SK-N-SH treated with all-trans-retinoic acid at 6 μM for 48 hours (cell line): ENCODE data around the gene RFPL1.

Experiments
- ATAC-seq: fragments of 200-7000 bp; cut with Tn5 transposase; 3 replicates; pipeline ENCODE4 v1.9.1; 2020; ENCODE audit warnings: mild to moderate bottlenecking, moderate library complexity
- ARNTL ChIP-seq: fragments of 450-650 bp; formaldehyde crosslinking; IDR thresholded peaks from 2 replicates; pipeline ENCODE4 v1.5.0; 2020; ENCODE audit warnings: low read depth, mild to moderate bottlenecking, moderate library complexity, borderline replicate concordance
- BACH2 ChIP-seq: fragments of 250-450 bp; sonication (Bioruptor Pico); IDR thresholded peaks from 2 replicates; pipeline ENCODE4 v1.9.0; 2021; ENCODE audit warnings: mild to moderate bottlenecking, borderline replicate concordance
- CSDC2 ChIP-seq: fragments of 250-450 bp; sonication (Bioruptor Pico); IDR thresholded peaks from 2 replicates; pipeline ENCODE4 v1.5.0; 2020; ENCODE audit warnings: mild to moderate bottlenecking, moderate library complexity
- ESRRG ChIP-seq: fragments of 250-450 bp; sonication (Bioruptor Pico); IDR thresholded peaks from 2 replicates; pipeline ENCODE4 v1.6.1; 2021; ENCODE audit warnings: mild to moderate bottlenecking
- GLIS3 ChIP-seq: fragments of 250-450 bp; sonication (Bioruptor Pico); IDR thresholded peaks from 2 replicates; pipeline ENCODE4 v1.5.0; 2020; ENCODE audit warnings: mild to moderate bottlenecking, moderate library complexity
- ISL1 ChIP-seq: fragments of 250-450 bp; sonication (Bioruptor Pico); IDR thresholded peaks from 2 replicates; pipeline ENCODE4 v2.1.2; 2022; ENCODE audit warnings: mild to moderate bottlenecking, moderate library complexity
- OSR1 ChIP-seq: fragments of 250-450 bp; sonication (Bioruptor Pico); IDR thresholded peaks from 2 replicates; pipeline ENCODE4 v1.8.0; 2022; ENCODE audit warnings: moderate library complexity, mild to moderate bottlenecking, inconsistent platforms
- RARB ChIP-seq: fragments of 250-450 bp; sonication (Bioruptor Pico); IDR thresholded peaks from 2 replicates; pipeline ENCODE4 v1.8.0; 2021; ENCODE audit warnings: mild to moderate bottlenecking, moderate library complexity
- SNAI2 ChIP-seq: fragments of 250-450 bp; sonication (Bioruptor Pico); IDR thresholded peaks from 2 replicates; pipeline ENCODE4 v1.5.0; 2020; ENCODE audit warnings: mild to moderate bottlenecking, moderate library complexity
- TOX ChIP-seq: fragments of 250-450 bp; sonication (Bioruptor Pico); IDR thresholded peaks from 2 replicates; pipeline ENCODE4 v1.8.0; 2021; ENCODE audit warnings: mild to moderate bottlenecking, moderate library complexity, borderline replicate concordance
- ZC3H10 ChIP-seq: fragments of 250-450 bp; sonication (Bioruptor Pico); IDR thresholded peaks from 2 replicates; pipeline ENCODE4 v1.5.1; 2021; ENCODE audit warnings: mild to moderate bottlenecking, moderate library complexity
- ZFP3 ChIP-seq: fragments of 250-450 bp; sonication (Bioruptor Pico); IDR thresholded peaks from 2 replicates; pipeline ENCODE4 v1.5.0; 2020; ENCODE audit warnings: mild to moderate bottlenecking, moderate library complexity
- ZFP30 ChIP-seq: fragments of 450-650 bp; formaldehyde crosslinking; IDR thresholded peaks from 2 replicates; pipeline ENCODE4 v1.5.0; 2022; ENCODE audit warnings: mild to moderate bottlenecking, moderate library complexity
- ZNF565 ChIP-seq: fragments of 450-650 bp; formaldehyde crosslinking; conservative IDR thresholded peaks from 2 replicates; pipeline ENCODE4 v1.5.0; 2020; ENCODE audit warnings: low read depth, mild to moderate bottlenecking, moderate library complexity
- ZNF8 ChIP-seq: fragments of 450-650 bp; formaldehyde crosslinking; IDR thresholded peaks from 2 replicates; pipeline ENCODE4 v1.5.0; 2020; ENCODE audit warnings: mild to moderate bottlenecking, moderate library complexity
- TF ChIP-seq, protein P1 (sequence below): fragments of 250-450 bp; sonication (Bioruptor Pico); IDR thresholded peaks from 2 replicates; pipeline ENCODE4 v1.5.0; 2020; ENCODE audit warnings: mild to moderate bottlenecking, moderate library complexity
- TF ChIP-seq, protein P2 (sequence below): fragments of 250-450 bp; sonication (Bioruptor Pico); IDR thresholded peaks from 2 replicates; pipeline ENCODE4 v1.8.0; 2020; ENCODE audit warnings: mild to moderate bottlenecking, moderate library complexity, borderline replicate concordance
- TF ChIP-seq, protein P3 (sequence below): fragments of 250-450 bp; sonication (Bioruptor Pico); IDR thresholded peaks from 2 replicates; pipeline ENCODE4 v1.5.1; 2020; ENCODE audit warnings: low read depth, mild to moderate bottlenecking, moderate library complexity
- TF ChIP-seq, protein P4 (sequence below): fragments of 250-450 bp; sonication (Bioruptor Pico); IDR thresholded peaks from 2 replicates; pipeline ENCODE4 v1.5.1; 2021; ENCODE audit warnings: mild to moderate bottlenecking, moderate library complexity
- TF ChIP-seq, protein P5 (sequence below): fragments of 250-450 bp; sonication (Bioruptor Pico); IDR thresholded peaks from 2 replicates; pipeline ENCODE4 v1.8.0; 2021; ENCODE audit warnings: low read depth, mild to moderate bottlenecking, moderate library complexity, borderline replicate concordance

Gene RFPL1

DNA sequence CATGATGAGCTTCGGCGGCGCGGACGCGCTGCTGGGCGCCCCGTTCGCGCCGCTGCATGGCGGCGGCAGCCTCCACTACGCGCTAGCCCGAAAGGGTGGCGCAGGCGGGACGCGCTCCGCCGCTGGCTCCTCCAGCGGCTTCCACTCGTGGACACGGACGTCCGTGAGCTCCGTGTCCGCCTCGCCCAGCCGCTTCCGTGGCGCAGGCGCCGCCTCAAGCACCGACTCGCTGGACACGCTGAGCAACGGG, 41.8 kb downstream of the RFPL1 start:
- ATAC-seq, result no peak

DNA sequence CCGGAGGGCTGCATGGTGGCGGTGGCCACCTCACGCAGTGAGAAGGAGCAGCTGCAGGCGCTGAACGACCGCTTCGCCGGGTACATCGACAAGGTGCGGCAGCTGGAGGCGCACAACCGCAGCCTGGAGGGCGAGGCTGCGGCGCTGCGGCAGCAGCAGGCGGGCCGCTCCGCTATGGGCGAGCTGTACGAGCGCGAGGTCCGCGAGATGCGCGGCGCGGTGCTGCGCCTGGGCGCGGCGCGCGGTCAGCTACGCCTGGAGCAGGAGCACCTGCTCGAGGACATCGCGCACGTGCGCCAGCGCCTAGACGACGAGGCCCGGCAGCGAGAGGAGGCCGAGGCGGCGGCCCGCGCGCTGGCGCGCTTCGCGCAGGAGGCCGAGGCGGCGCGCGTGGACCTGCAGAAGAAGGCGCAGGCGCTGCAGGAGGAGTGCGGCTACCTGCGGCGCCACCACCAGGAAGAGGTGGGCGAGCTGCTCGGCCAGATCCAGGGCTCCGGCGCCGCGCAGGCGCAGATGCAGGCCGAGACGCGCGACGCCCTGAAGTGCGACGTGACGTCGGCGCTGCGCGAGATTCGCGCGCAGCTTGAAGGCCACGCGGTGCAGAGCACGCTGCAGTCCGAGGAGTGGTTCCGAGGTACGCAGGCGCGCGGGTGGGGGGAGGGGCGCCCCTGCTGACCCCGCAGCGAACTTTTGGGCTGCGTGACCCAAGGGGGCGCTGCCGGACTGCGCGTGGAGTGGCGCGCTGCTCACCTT, 42.3 kb downstream of the RFPL1 start:
- TF ChIP-seq, protein P1, sequence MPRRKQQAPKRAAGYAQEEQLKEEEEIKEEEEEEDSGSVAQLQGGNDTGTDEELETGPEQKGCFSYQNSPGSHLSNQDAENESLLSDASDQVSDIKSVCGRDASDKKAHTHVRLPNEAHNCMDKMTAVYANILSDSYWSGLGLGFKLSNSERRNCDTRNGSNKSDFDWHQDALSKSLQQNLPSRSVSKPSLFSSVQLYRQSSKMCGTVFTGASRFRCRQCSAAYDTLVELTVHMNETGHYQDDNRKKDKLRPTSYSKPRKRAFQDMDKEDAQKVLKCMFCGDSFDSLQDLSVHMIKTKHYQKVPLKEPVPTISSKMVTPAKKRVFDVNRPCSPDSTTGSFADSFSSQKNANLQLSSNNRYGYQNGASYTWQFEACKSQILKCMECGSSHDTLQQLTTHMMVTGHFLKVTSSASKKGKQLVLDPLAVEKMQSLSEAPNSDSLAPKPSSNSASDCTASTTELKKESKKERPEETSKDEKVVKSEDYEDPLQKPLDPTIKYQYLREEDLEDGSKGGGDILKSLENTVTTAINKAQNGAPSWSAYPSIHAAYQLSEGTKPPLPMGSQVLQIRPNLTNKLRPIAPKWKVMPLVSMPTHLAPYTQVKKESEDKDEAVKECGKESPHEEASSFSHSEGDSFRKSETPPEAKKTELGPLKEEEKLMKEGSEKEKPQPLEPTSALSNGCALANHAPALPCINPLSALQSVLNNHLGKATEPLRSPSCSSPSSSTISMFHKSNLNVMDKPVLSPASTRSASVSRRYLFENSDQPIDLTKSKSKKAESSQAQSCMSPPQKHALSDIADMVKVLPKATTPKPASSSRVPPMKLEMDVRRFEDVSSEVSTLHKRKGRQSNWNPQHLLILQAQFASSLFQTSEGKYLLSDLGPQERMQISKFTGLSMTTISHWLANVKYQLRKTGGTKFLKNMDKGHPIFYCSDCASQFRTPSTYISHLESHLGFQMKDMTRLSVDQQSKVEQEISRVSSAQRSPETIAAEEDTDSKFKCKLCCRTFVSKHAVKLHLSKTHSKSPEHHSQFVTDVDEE (CRISPR knock-in tag), result peak; percentile 24; the same call in 1 of the 2 replicates
- TF ChIP-seq ARNTL (CRISPR knock-in tag), result no peak
- ATAC-seq, result peak; percentile 55

More for the DNA sequence above, 41.8 kb downstream of the RFPL1 start:
- TF ChIP-seq, protein P1 (CRISPR knock-in tag), result no peak
- TF ChIP-seq, protein P2, sequence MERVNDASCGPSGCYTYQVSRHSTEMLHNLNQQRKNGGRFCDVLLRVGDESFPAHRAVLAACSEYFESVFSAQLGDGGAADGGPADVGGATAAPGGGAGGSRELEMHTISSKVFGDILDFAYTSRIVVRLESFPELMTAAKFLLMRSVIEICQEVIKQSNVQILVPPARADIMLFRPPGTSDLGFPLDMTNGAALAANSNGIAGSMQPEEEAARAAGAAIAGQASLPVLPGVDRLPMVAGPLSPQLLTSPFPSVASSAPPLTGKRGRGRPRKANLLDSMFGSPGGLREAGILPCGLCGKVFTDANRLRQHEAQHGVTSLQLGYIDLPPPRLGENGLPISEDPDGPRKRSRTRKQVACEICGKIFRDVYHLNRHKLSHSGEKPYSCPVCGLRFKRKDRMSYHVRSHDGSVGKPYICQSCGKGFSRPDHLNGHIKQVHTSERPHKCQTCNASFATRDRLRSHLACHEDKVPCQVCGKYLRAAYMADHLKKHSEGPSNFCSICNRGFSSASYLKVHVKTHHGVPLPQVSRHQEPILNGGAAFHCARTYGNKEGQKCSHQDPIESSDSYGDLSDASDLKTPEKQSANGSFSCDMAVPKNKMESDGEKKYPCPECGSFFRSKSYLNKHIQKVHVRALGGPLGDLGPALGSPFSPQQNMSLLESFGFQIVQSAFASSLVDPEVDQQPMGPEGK, result no peak
- TF ChIP-seq ARNTL (CRISPR knock-in tag), result no peak
- TF ChIP-seq TOX (CRISPR knock-in tag), result no peak
- TF ChIP-seq ESRRG, result no peak
- TF ChIP-seq CSDC2 (CRISPR knock-in tag), result no peak
- TF ChIP-seq ISL1 (CRISPR knock-in tag), result no peak
- TF ChIP-seq, protein P3, sequence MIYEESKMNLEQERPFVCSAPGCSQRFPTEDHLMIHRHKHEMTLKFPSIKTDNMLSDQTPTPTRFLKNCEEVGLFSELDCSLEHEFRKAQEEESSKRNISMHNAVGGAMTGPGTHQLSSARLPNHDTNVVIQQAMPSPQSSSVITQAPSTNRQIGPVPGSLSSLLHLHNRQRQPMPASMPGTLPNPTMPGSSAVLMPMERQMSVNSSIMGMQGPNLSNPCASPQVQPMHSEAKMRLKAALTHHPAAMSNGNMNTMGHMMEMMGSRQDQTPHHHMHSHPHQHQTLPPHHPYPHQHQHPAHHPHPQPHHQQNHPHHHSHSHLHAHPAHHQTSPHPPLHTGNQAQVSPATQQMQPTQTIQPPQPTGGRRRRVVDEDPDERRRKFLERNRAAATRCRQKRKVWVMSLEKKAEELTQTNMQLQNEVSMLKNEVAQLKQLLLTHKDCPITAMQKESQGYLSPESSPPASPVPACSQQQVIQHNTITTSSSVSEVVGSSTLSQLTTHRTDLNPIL (CRISPR knock-in tag), result no peak
- no peak for TF ChIP-seq ZFP3 (CRISPR knock-in tag)
- TF ChIP-seq RARB (CRISPR knock-in tag), result no peak
- no peak for TF ChIP-seq ZNF8
- TF ChIP-seq, protein P4, sequence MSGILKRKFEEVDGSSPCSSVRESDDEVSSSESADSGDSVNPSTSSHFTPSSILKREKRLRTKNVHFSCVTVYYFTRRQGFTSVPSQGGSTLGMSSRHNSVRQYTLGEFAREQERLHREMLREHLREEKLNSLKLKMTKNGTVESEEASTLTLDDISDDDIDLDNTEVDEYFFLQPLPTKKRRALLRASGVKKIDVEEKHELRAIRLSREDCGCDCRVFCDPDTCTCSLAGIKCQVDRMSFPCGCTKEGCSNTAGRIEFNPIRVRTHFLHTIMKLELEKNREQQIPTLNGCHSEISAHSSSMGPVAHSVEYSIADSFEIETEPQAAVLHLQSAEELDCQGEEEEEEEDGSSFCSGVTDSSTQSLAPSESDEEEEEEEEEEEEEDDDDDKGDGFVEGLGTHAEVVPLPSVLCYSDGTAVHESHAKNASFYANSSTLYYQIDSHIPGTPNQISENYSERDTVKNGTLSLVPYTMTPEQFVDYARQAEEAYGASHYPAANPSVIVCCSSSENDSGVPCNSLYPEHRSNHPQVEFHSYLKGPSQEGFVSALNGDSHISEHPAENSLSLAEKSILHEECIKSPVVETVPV, result no peak
- TF ChIP-seq, protein P5, sequence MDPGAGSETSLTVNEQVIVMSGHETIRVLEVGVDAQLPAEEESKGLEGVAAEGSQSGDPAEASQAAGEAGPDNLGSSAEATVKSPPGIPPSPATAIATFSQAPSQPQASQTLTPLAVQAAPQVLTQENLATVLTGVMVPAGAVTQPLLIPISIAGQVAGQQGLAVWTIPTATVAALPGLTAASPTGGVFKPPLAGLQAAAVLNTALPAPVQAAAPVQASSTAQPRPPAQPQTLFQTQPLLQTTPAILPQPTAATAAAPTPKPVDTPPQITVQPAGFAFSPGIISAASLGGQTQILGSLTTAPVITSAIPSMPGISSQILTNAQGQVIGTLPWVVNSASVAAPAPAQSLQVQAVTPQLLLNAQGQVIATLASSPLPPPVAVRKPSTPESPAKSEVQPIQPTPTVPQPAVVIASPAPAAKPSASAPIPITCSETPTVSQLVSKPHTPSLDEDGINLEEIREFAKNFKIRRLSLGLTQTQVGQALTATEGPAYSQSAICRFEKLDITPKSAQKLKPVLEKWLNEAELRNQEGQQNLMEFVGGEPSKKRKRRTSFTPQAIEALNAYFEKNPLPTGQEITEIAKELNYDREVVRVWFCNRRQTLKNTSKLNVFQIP (CRISPR knock-in tag), result no peak
- no peak for TF ChIP-seq BACH2 (CRISPR knock-in tag)
- TF ChIP-seq ZC3H10 (CRISPR knock-in tag), result no peak
- no peak for TF ChIP-seq ZFP30 (CRISPR knock-in tag)
- no peak for TF ChIP-seq OSR1 (CRISPR knock-in tag)
- TF ChIP-seq SNAI2 (CRISPR knock-in tag), result no peak
- no peak for TF ChIP-seq GLIS3
- TF ChIP-seq ZNF565 (CRISPR knock-in tag), result no peak
